HepG2 (cell line): ENCODE measurements around the gene BARX2. TPM values are rescaled to one million over a fixed set of nuclear protein-coding genes. Genes with fewer than 3 reads are reported as not detected.

Experiments used
- ATF4 ChIP-seq, 2 experiments: fragments of 450-650 bp in 1 of 2; sonication (generic) in 1 of 2; formaldehyde crosslinking; IDR thresholded peaks; 2 replicates each; pipeline versions ENCODE4 v1.5.0 to v1.8.0; 2020 to 2022; ENCODE audit warnings: mild to moderate bottlenecking in 1 of 2, missing genetic modification reagents in 1 of 2
- EED ChIP-seq: sonication (generic); formaldehyde crosslinking; IDR thresholded peaks from 2 replicates; pipeline ENCODE4 v1.5.0; 2020; ENCODE audit warnings: mild to moderate bottlenecking, missing genetic modification reagents
- GMEB2 ChIP-seq: IDR thresholded peaks from 2 replicates; pipeline ENCODE4 v1.6.1; 2016; ENCODE audit warnings: missing biosample characterization, missing genetic modification reagents, low read depth
- IKZF5 ChIP-seq: IDR thresholded peaks from 2 replicates; pipeline ENCODE4 v1.6.1; 2018; ENCODE audit warnings: missing genetic modification reagents, mild to moderate bottlenecking, missing compliant biosample characterization
- KLF13 ChIP-seq: sonication (generic); formaldehyde crosslinking; IDR thresholded peaks from 2 replicates; pipeline ENCODE4 v1.4.0; 2020; ENCODE audit warnings: mild to moderate bottlenecking, missing genetic modification reagents
- KLF9 ChIP-seq: IDR thresholded peaks from 2 replicates; pipeline ENCODE4 v1.6.1; 2016; ENCODE audit warnings: low read depth
- MTA3 ChIP-seq: sonication (generic); formaldehyde crosslinking; IDR thresholded peaks from 2 replicates; pipeline ENCODE4 v1.4.0; 2020; ENCODE audit warnings: missing genetic modification reagents
- PHF20 ChIP-seq: sonication (generic); formaldehyde crosslinking; IDR thresholded peaks from 2 replicates; pipeline ENCODE4 v1.5.0; 2020; ENCODE audit warnings: mild to moderate bottlenecking, missing genetic modification reagents
- PLRG1 ChIP-seq: fragments of 450-650 bp; conservative IDR thresholded peaks from 2 replicates; pipeline ENCODE4 v1.6.1; 2016
- STAG1 ChIP-seq: sonication (generic); formaldehyde crosslinking; IDR thresholded peaks from 2 replicates; pipeline ENCODE4 v1.4.0; 2020; ENCODE audit warnings: missing genetic modification reagents
- ZNF253 ChIP-seq: sonication (generic); formaldehyde crosslinking; IDR thresholded peaks from 2 replicates; pipeline ENCODE4 v1.8.0; 2022; ENCODE audit warnings: mild to moderate bottlenecking, missing genetic modification reagents, borderline replicate concordance
- ZNF335 ChIP-seq: sonication (generic); formaldehyde crosslinking; IDR thresholded peaks from 2 replicates; pipeline ENCODE4 v1.4.0; 2020; ENCODE audit warnings: missing genetic modification reagents
- ZNF362 ChIP-seq: sonication (generic); formaldehyde crosslinking; IDR thresholded peaks from 2 replicates; pipeline ENCODE4 v1.4.0; 2020; ENCODE audit warnings: missing genetic modification reagents, mild to moderate bottlenecking, borderline replicate concordance
- ZNF576 ChIP-seq: sonication (generic); formaldehyde crosslinking; IDR thresholded peaks from 2 replicates; pipeline ENCODE4 v1.4.0; 2020; ENCODE audit warnings: mild to moderate bottlenecking, missing genetic modification reagents
- ZNF891 ChIP-seq: sonication (generic); formaldehyde crosslinking; IDR thresholded peaks from 2 replicates; pipeline ENCODE4 v1.5.0; 2020; ENCODE audit warnings: mild to moderate bottlenecking, missing genetic modification reagents
- polyA plus RNA-seq, 8 experiments: library from polyadenylated mRNA; depleted of rRNA in 3 of 8; stranded (reverse) in 7 of 8; unstranded in 1 of 8; fragments of >200 nt; fragmentation: Illumina TruSeq in 4 of 8; extraction: Trizol in 4 of 8; gene quantifications; 2 replicates each; pipeline versions ENCODE4 v1.2.1 to v1.2.3, GENCODE V29; 2011 to 2016; ENCODE audit warnings: low read depth in 4 of 8, missing spikeins in 1 of 8, mixed read lengths in 1 of 8; ENCODE audit not compliant: insufficient read depth in 1 of 8
- total RNA-seq, 5 experiments: library from RNA; depleted of rRNA; stranded (reverse); fragments of >200 nt; fragmentation: Illumina TruSeq; extraction: Trizol; gene quantifications; 2 replicates each; pipeline ENCODE4 v1.2.3, GENCODE V29; 2016; ENCODE audit warnings: low read depth in 1 of 5
- TF ChIP-seq, protein P1 (sequence below): sonication (generic); formaldehyde crosslinking; IDR thresholded peaks from 2 replicates; pipeline ENCODE4 v1.5.0; 2020; ENCODE audit warnings: mild to moderate bottlenecking, missing genetic modification reagents
- TF ChIP-seq, protein P2 (sequence below): IDR thresholded peaks from 2 replicates; pipeline ENCODE4 v1.6.1; 2016; ENCODE audit warnings: low read depth, missing genetic modification reagents, missing compliant biosample characterization

BARX2 gene
- total and polyA plus RNA-seq, 2 of the 13 experiments (the other 11 are each of a cell fraction or from before 2014, with no cell fraction given) = not detected

- TF ChIP-seq KLF13 (CRISPR knock-in tag) (no peak), STAG1 (CRISPR knock-in tag) (no peak), IKZF5 (CRISPR knock-in tag) (no peak), KLF9 (CRISPR knock-in tag) (no peak), ZNF891 (CRISPR knock-in tag) (no peak), ZNF362 (CRISPR knock-in tag) (peak; percentile 53; the same call in 1 of the 2 replicates), PHF20 (CRISPR knock-in tag) (no peak), ATF4 (CRISPR knock-in tag; IDR thresholded peaks at IDR 0.05) (peak in 1 of 2 experiments; percentile 56; a peak in 1 of 4 replicates), ZNF335 (CRISPR knock-in tag) (no peak), GMEB2 (CRISPR knock-in tag) (no peak), MTA3 (CRISPR knock-in tag) (no peak), ZNF576 (CRISPR knock-in tag) (no peak), PLRG1 (no peak), ZNF253 (CRISPR knock-in tag) (no peak), EED (CRISPR knock-in tag) (no peak)
- TF ChIP-seq, protein P1, sequence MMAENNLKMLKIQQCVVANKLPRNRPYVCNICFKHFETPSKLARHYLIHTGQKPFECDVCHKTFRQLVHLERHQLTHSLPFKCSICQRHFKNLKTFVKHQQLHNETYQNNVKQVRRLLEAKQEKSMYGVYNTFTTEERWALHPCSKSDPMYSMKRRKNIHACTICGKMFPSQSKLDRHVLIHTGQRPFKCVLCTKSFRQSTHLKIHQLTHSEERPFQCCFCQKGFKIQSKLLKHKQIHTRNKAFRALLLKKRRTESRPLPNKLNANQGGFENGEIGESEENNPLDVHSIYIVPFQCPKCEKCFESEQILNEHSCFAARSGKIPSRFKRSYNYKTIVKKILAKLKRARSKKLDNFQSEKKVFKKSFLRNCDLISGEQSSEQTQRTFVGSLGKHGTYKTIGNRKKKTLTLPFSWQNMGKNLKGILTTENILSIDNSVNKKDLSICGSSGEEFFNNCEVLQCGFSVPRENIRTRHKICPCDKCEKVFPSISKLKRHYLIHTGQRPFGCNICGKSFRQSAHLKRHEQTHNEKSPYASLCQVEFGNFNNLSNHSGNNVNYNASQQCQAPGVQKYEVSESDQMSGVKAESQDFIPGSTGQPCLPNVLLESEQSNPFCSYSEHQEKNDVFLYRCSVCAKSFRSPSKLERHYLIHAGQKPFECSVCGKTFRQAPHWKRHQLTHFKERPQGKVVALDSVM (CRISPR knock-in tag) = peak; percentile 23; the same call in 1 of the 2 replicates
- TF ChIP-seq, protein P2, sequence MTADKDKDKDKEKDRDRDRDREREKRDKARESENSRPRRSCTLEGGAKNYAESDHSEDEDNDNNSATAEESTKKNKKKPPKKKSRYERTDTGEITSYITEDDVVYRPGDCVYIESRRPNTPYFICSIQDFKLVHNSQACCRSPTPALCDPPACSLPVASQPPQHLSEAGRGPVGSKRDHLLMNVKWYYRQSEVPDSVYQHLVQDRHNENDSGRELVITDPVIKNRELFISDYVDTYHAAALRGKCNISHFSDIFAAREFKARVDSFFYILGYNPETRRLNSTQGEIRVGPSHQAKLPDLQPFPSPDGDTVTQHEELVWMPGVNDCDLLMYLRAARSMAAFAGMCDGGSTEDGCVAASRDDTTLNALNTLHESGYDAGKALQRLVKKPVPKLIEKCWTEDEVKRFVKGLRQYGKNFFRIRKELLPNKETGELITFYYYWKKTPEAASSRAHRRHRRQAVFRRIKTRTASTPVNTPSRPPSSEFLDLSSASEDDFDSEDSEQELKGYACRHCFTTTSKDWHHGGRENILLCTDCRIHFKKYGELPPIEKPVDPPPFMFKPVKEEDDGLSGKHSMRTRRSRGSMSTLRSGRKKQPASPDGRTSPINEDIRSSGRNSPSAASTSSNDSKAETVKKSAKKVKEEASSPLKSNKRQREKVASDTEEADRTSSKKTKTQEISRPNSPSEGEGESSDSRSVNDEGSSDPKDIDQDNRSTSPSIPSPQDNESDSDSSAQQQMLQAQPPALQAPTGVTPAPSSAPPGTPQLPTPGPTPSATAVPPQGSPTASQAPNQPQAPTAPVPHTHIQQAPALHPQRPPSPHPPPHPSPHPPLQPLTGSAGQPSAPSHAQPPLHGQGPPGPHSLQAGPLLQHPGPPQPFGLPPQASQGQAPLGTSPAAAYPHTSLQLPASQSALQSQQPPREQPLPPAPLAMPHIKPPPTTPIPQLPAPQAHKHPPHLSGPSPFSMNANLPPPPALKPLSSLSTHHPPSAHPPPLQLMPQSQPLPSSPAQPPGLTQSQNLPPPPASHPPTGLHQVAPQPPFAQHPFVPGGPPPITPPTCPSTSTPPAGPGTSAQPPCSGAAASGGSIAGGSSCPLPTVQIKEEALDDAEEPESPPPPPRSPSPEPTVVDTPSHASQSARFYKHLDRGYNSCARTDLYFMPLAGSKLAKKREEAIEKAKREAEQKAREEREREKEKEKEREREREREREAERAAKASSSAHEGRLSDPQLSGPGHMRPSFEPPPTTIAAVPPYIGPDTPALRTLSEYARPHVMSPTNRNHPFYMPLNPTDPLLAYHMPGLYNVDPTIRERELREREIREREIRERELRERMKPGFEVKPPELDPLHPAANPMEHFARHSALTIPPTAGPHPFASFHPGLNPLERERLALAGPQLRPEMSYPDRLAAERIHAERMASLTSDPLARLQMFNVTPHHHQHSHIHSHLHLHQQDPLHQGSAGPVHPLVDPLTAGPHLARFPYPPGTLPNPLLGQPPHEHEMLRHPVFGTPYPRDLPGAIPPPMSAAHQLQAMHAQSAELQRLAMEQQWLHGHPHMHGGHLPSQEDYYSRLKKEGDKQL (CRISPR knock-in tag) = no peak
Measured at GRCh38 chr11:129392995-129393394, 17.3 kb downstream of the BARX2 start (continued).
